GM18907 (cell line): ENCODE data around the gene TAL1.
A peak's percentile ranks its signal among the peaks of the same experiment; 100 is the strongest.

ENCODE experiments used
- ATAC-seq: cut with Tn5 transposase; IDR thresholded peaks from one replicate; pipeline ENCODE4 v1.9.1; 2021; ENCODE audit warnings: mild to moderate bottlenecking, moderate library complexity; ENCODE audit not compliant: unreplicated experiment

Gene TAL1

GRCh38 chr1:47178020-47178419 is 54.0 kb downstream of the TAL1 start:
- no peak for ATAC-seq

- peak; percentile 50 for ATAC-seq
These were observed 56.6 kb downstream of the TAL1 start for GRCh38 chr1:47175227-47175934.

DNA sequence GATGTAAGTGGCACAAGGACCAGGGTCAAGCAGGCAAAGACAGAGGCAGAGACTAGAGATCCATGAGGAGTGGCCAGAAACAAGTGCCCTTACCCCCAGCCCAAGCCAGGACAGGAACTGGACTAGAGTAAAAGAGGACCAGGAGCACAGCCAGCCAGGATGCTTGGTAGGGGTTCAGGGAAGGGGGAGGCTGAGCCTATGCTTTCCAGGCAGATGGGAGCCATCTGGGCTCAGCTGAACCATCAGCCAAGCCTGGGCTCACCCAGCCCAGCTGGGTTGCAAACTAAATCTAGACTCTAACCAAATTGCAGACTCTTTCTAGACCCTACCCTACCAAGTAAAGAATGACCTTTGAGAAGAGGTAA is 57.4 kb downstream of the TAL1 start:
- ATAC-seq, result no peak

GRCh38 chr1:47172782-47173181 is 59.2 kb downstream of the TAL1 start:
- no peak for ATAC-seq
